H9 (cell line): Measurements from ENCODE around the gene SCML2. TPM values are rescaled to one million over a fixed set of nuclear protein-coding genes. Genes with fewer than 3 reads are reported as not detected.

ENCODE experiments used
- DNase-seq: peaks from one replicate; pipeline ENCODE4 v3.0.0-alpha.2; 2017
- H2AFZ ChIP-seq: one replicate; pipeline ENCODE4 v1.6.1; 2013; ENCODE audit warnings: mild to moderate bottlenecking, low read length, control low read depth, moderate library complexity
- H2AK5ac ChIP-seq: 2 replicates; pipeline ENCODE4 v1.6.1; 2013; ENCODE audit warnings: low read length, control low read depth, mixed read lengths; ENCODE audit not compliant: insufficient read length
- H2BK120ac ChIP-seq: one replicate; pipeline ENCODE4 v1.6.1; 2013; ENCODE audit warnings: low read depth, mild to moderate bottlenecking, low read length, control low read depth, inconsistent platforms; ENCODE audit not compliant: poor library complexity, severe bottlenecking
- H2BK12ac ChIP-seq: 2 replicates; pipeline ENCODE4 v1.6.1; 2013; ENCODE audit warnings: low read length, control low read depth, mixed read lengths, low read depth; ENCODE audit not compliant: insufficient read length
- H2BK15ac ChIP-seq: 2 replicates; pipeline ENCODE4 v1.6.1; 2013; ENCODE audit warnings: low read depth, low read length, control low read depth
- H2BK20ac ChIP-seq: one replicate; pipeline ENCODE4 v1.6.1; 2013; ENCODE audit warnings: low read depth, mild to moderate bottlenecking, low read length, control low read depth, inconsistent platforms; ENCODE audit not compliant: poor library complexity, severe bottlenecking
- H2BK5ac ChIP-seq: 2 replicates; pipeline ENCODE4 v1.6.1; 2013; ENCODE audit warnings: low read length, control low read depth, mixed read lengths; ENCODE audit not compliant: insufficient read length
- H3K14ac ChIP-seq: 2 replicates; pipeline ENCODE4 v1.6.1; 2013; ENCODE audit warnings: low read length, control low read depth; ENCODE audit not compliant: insufficient read depth
- H3K18ac ChIP-seq: 2 replicates; pipeline ENCODE4 v1.6.1; 2013; ENCODE audit warnings: low read depth, mild to moderate bottlenecking, mixed read lengths, low read length, control low read depth; ENCODE audit not compliant: insufficient read length
- H3K23ac ChIP-seq: 2 replicates; pipeline ENCODE4 v1.6.1; 2013; ENCODE audit warnings: low read length, control low read depth, mixed read lengths, low read depth; ENCODE audit not compliant: insufficient read length
- H3K23me2 ChIP-seq: 2 replicates; pipeline ENCODE4 v1.6.1; 2013; ENCODE audit warnings: low read depth, mild to moderate bottlenecking, mixed read lengths, low read length, control low read depth; ENCODE audit not compliant: insufficient read length, poor library complexity, severe bottlenecking
- H3K27ac ChIP-seq: 2 replicates; pipeline ENCODE4 v1.5.1; 2013; ENCODE audit warnings: low read length, control low read depth, mixed read lengths, low read depth; ENCODE audit not compliant: insufficient read length
- H3K27me3 ChIP-seq: 2 replicates; pipeline ENCODE4 v1.6.1; 2013; ENCODE audit warnings: low read length, control low read depth, inconsistent platforms; ENCODE audit not compliant: insufficient read depth
- H3K4ac ChIP-seq: 2 replicates; pipeline ENCODE4 v1.6.1; 2013; ENCODE audit warnings: low read depth, mild to moderate bottlenecking, control low read depth, inconsistent platforms, low read length, moderate library complexity
- H3K4me1 ChIP-seq: 2 replicates; pipeline ENCODE4 v1.6.1; 2013; ENCODE audit warnings: low read length, control low read depth, inconsistent platforms; ENCODE audit not compliant: insufficient read depth
- H3K4me2 ChIP-seq: 2 replicates; pipeline ENCODE4 v1.6.1; 2013; ENCODE audit warnings: low read length, control low read depth, mixed read lengths; ENCODE audit not compliant: insufficient read length, insufficient read depth
- H3K56ac ChIP-seq: 2 replicates; pipeline ENCODE4 v1.6.1; 2013; ENCODE audit warnings: low read depth, mild to moderate bottlenecking, mixed read lengths, low read length, control low read depth; ENCODE audit not compliant: insufficient read length
- H3K79me1 ChIP-seq: 2 replicates; pipeline ENCODE4 v1.6.1; 2013; ENCODE audit warnings: low read depth, mild to moderate bottlenecking, moderate library complexity, low read length, control low read depth, inconsistent platforms; ENCODE audit not compliant: insufficient read depth, poor library complexity, severe bottlenecking
- H3K79me2 ChIP-seq: 2 replicates; pipeline ENCODE4 v1.6.1; 2013; ENCODE audit warnings: low read length, control low read depth, inconsistent platforms; ENCODE audit not compliant: insufficient read depth
- H3K9ac ChIP-seq: 2 replicates; pipeline ENCODE4 v1.6.1; 2013; ENCODE audit warnings: low read length, control low read depth, mixed read lengths; ENCODE audit not compliant: insufficient read length; ENCODE audit errors: extremely low read depth
- H3K9me3 ChIP-seq: one replicate; pipeline ENCODE4 v1.6.1; 2013; ENCODE audit warnings: low read depth, low read length, inconsistent platforms; ENCODE audit not compliant: control insufficient read depth
- H3T11ph ChIP-seq: one replicate; pipeline ENCODE4 v1.6.1; 2013; ENCODE audit warnings: mild to moderate bottlenecking, low read length, control low read depth, inconsistent platforms
- H4K20me1 ChIP-seq: one replicate; pipeline ENCODE4 v1.6.1; 2013; ENCODE audit not compliant: control insufficient read depth, insufficient read length, insufficient read depth
- H4K5ac ChIP-seq: 2 replicates; pipeline ENCODE4 v1.6.1; 2013; ENCODE audit warnings: low read depth, mild to moderate bottlenecking, mixed read lengths, low read length, control low read depth; ENCODE audit not compliant: insufficient read length
- H4K8ac ChIP-seq: replicated peaks from 2 replicates; pipeline ENCODE4 v1.6.1; 2013; ENCODE audit warnings: low read length, control low read depth, mixed read lengths, low read depth; ENCODE audit not compliant: insufficient read length
- H4K91ac ChIP-seq: 2 replicates; pipeline ENCODE4 v1.6.1; 2013; ENCODE audit warnings: low read depth, mild to moderate bottlenecking, moderate library complexity, mixed read lengths, low read length, control low read depth; ENCODE audit not compliant: insufficient read length
- H3K27ac Mint-ChIP-seq, 3 experiments: 2 replicates in 2 of 3; 3 replicates in 1 of 3; pipeline ENCODE4 v1.8.0; 2020 to 2021; ENCODE audit warnings: mixed read lengths in 3 of 3, mild to moderate bottlenecking in 1 of 3, moderate library complexity in 1 of 3
- H3K27me3 Mint-ChIP-seq: 2 replicates; pipeline ENCODE4 v1.8.0; 2021; ENCODE audit warnings: low read depth, mild to moderate bottlenecking, moderate library complexity, mixed read lengths
- H3K36me3 Mint-ChIP-seq, 3 experiments: 2 replicates in 2 of 3; 3 replicates in 1 of 3; pipeline ENCODE4 v1.8.0; 2020 to 2021; ENCODE audit warnings: low read depth in 3 of 3, mixed read lengths in 3 of 3; ENCODE audit not compliant: insufficient read depth in 1 of 3
- H3K4me1 Mint-ChIP-seq, 2 experiments: 2 replicates each; pipeline ENCODE4 v1.8.0; 2020; ENCODE audit warnings: mixed read lengths in 2 of 2
- H3K4me3 Mint-ChIP-seq, 2 experiments: 2 replicates in 1 of 2; 3 replicates in 1 of 2; pipeline ENCODE4 v1.8.0; 2020 to 2021; ENCODE audit warnings: mild to moderate bottlenecking in 2 of 2, mixed read lengths in 2 of 2, moderate library complexity in 1 of 2
- H3K9me3 Mint-ChIP-seq, 2 experiments: 2 replicates in 1 of 2; 3 replicates in 1 of 2; pipeline ENCODE4 v1.8.0; 2020; ENCODE audit warnings: mild to moderate bottlenecking in 2 of 2, mixed read lengths in 2 of 2, moderate library complexity in 1 of 2
- CTCF ChIP-seq: fragments of 200-600 bp; sonication (generic); conservative IDR thresholded peaks from 3 replicates; pipeline ENCODE4 v1.8.0; 2021; ENCODE audit warnings: antibody characterized with exemption, mild to moderate bottlenecking
- WGBS: extraction: QIAGEN DNeasy Blood & Tissue Kit; methylation state at CpG from one replicate; pipeline ENCODE4 v1.1.7; 2013; ENCODE audit warnings: missing lambda C conversion rate, low lambda C conversion rate, mixed read lengths; ENCODE audit not compliant: insufficient read length; ENCODE audit errors: extremely low coverage; 5-methylcytosine and 5-hydroxymethylcytosine counted together
- total RNA-seq: library from RNA; stranded (reverse); gene quantifications from 2 replicates; pipeline ENCODE4 v1.2.1, GENCODE V29; 2021

Gene SCML2
- total RNA-seq, 1 experiment from 2014 or later, result 15.5 TPM

GRCh38 chrX:18351784-18352183 is 2.7 kb downstream of the SCML2 start:
- Histone ChIP-seq H4K20me1 (no peaks in the 10 kb centered on the region), H4K5ac (no peak overlapping the region), H3K27ac (no peak overlapping the region), H2AK5ac (no peak overlapping the region), H2BK15ac (no peak overlapping the region), H3K4ac (no peak overlapping the region), H3K4me1 (no peaks in the 10 kb centered on the region), H4K8ac (no peak overlapping the region), H3K14ac (no peak overlapping the region), H3K23me2 (no peaks in the 10 kb centered on the region), H2AFZ (no peak overlapping the region), H3K79me1 (no peaks in the 10 kb centered on the region), H3K23ac (no peak overlapping the region), H3K18ac (no peak overlapping the region), H3K4me2 (no peak overlapping the region), H2BK120ac (no peak overlapping the region), H2BK5ac (no peak overlapping the region), H3K9me3 (peaks cover 9% of the 10 kb centered on the region), H2BK20ac (no peak overlapping the region), H3K56ac (no peak overlapping the region), H4K91ac (no peak overlapping the region), H3K9ac (no peak overlapping the region), H2BK12ac (no peak overlapping the region), H3K27me3 (no peaks in the 10 kb centered on the region; the same call in 1 of the 2 replicates), H3K79me2 (no peaks in the 10 kb centered on the region; the same call in 1 of the 2 replicates), H3T11ph (no peak overlapping the region)
- no peak for DNase-seq
- no peak for TF ChIP-seq CTCF
- peaks cover 2 to 5% (median 3%) of the 10 kb centered on the region in 3 experiments; a peak in 3 of 7 replicates for H3K36me3 Mint-ChIP-seq
- peaks cover 20% of the 10 kb centered on the region for H3K27me3 Mint-ChIP-seq
- H3K4me3 Mint-ChIP-seq, result no peak overlapping the region
- no CpG with 5 or more reads among the region's 2 CpGs for WGBS
- H3K27ac Mint-ChIP-seq, result no peak overlapping the region
- H3K4me1 Mint-ChIP-seq, result peaks cover 6 to 17% of the 10 kb centered on the region in 2 experiments
- peaks cover 51 to 57% of the 10 kb centered on the region in 2 experiments for H3K9me3 Mint-ChIP-seq
